ENCODE data around the gene PHYHD1. TPM values are rescaled to one million over a fixed set of nuclear protein-coding genes. Genes with fewer than 3 reads are reported as not detected.

Gene PHYHD1
- total RNA-seq, 4 donors from 2014 or later, result 10.1 to 65.3 (median 39.4) TPM

- Histone ChIP-seq H3K4me1 (peaks cover 59 to 84% of the 10 kb centered on the region in 2 donors), H3K4me3 (replicated peaks in 1 of 3) (no peak overlapping the region), H3K27me3 (no peaks in the 10 kb centered on the region), H3K9me3 (no peaks in the 10 kb centered on the region), H3K36me3 (peaks cover 0 to 2% of the 10 kb centered on the region in 2 donors), H3K27ac (peak overlapping the region; percentile 80 to 100 (median 92))
- intact Hi-C loops (cut with DNase I), result loop anchor here (5.0 kb wide), 1 partner anchor 37 kb away; the partner anchor contains the start of genes KYAT1 and LRRC8A
- TF ChIP-seq CTCF (IDR thresholded peaks at IDR 0.05) (no peak), POLR2A (IDR thresholded peaks at IDR 0.05) (no peak)
- WGBS, 2 donors, result 72 to 76% methylated on average over 10 to 14 of the region's 14 CpGs
- peak in 1 of 2 donors; percentile 47 for DNase-seq
These were observed 1.2 kb upstream of the PHYHD1 start for GRCh38 chr9:128919402-128920089.

- Histone ChIP-seq H3K27ac (peak overlapping the region; percentile 80 to 100 (median 92)), H3K4me3 (replicated peaks in 1 of 3) (peak overlapping the region in 2 of 3 donors; percentile 25 to 42), H3K27me3 (no peaks in the 10 kb centered on the region), H3K4me1 (peaks cover 44 to 59% of the 10 kb centered on the region in 2 donors), H3K36me3 (no peaks in the 10 kb centered on the region), H3K9me3 (no peaks in the 10 kb centered on the region)
- intact Hi-C loops (cut with DNase I), result loop anchor here (5.0 kb wide), 1 partner anchor 40 kb away; the partner anchor contains the start of genes KYAT1 and LRRC8A
- TF ChIP-seq POLR2A (IDR thresholded peaks at IDR 0.05), result peak in 1 of 2 donors; percentile 70
- no peak for TF ChIP-seq CTCF (IDR thresholded peaks at IDR 0.05)
- 8 to 26% methylated on average over 15 to 27 of the region's 32 CpGs for WGBS, 2 donors
- peak; percentile 71 to 75 for DNase-seq
These were observed 1.3 kb downstream of the PHYHD1 start for GRCh38 chr9:128921881-128922763.

- 93 to 96% methylated on average over 6 of the region's 6 CpGs for WGBS, 2 donors
- Histone ChIP-seq H3K9me3 (no peaks in the 10 kb centered on the region), H3K4me1 (peaks cover 44 to 52% of the 10 kb centered on the region in 2 donors), H3K4me3 (replicated peaks in 1 of 3) (no peak overlapping the region), H3K36me3 (no peaks in the 10 kb centered on the region), H3K27me3 (no peaks in the 10 kb centered on the region), H3K27ac (peak overlapping the region in 2 of 3 donors; percentile 80 to 92)
- DNase-seq, result no peak
- intact Hi-C loops (cut with DNase I), result loop anchor here (5.0 kb wide), 1 partner anchor 41 kb away; the partner anchor contains the start of genes KYAT1 and LRRC8A
- TF ChIP-seq POLR2A (IDR thresholded peaks at IDR 0.05), result no peak
- no peak for TF ChIP-seq CTCF (IDR thresholded peaks at IDR 0.05)
These were observed 2.7 kb downstream of the PHYHD1 start for GRCh38 chr9:128923493-128923883.

- intact Hi-C loops (cut with DNase I), result loop anchor here (2.0 kb wide), 1 partner anchor 75 kb away; no protein-coding TSS in a partner anchor
These were observed 7.1 kb downstream of the PHYHD1 start for GRCh38 chr9:128927731-128928411.

More at GRCh38 chr9:128927731-128928411, 7.1 kb downstream of the PHYHD1 start:
- peak; percentile 65 for DNase-seq
- Histone ChIP-seq H3K9me3 (no peaks in the 10 kb centered on the region), H3K4me3 (replicated peaks in 1 of 3) (no peak overlapping the region), H3K4me1 (peaks cover 5 to 13% of the 10 kb centered on the region in 2 donors), H3K27ac (peak overlapping the region in 2 of 3 donors; percentile 20 to 62), H3K27me3 (no peaks in the 10 kb centered on the region), H3K36me3 (no peaks in the 10 kb centered on the region)
- peak; percentile 82 to 94 (median 91) for TF ChIP-seq CTCF (IDR thresholded peaks at IDR 0.05)
- no peak for TF ChIP-seq POLR2A (IDR thresholded peaks at IDR 0.05)
- WGBS, 2 donors, result 20 to 21% methylated on average over 10 of the region's 10 CpGs

Data from thyroid gland (tissue), 4 donors.